ENCODE data around the gene STX5. TPM values are rescaled to one million over a fixed set of nuclear protein-coding genes. Genes with fewer than 3 reads are reported as not detected.

STX5 gene
- total and polyA plus RNA-seq, 9 of the 15 experiments (the other 6 are each of a cell fraction or from before 2014, with no cell fraction given): 2.8 to 28.6 (median 23.7) TPM

DNA sequence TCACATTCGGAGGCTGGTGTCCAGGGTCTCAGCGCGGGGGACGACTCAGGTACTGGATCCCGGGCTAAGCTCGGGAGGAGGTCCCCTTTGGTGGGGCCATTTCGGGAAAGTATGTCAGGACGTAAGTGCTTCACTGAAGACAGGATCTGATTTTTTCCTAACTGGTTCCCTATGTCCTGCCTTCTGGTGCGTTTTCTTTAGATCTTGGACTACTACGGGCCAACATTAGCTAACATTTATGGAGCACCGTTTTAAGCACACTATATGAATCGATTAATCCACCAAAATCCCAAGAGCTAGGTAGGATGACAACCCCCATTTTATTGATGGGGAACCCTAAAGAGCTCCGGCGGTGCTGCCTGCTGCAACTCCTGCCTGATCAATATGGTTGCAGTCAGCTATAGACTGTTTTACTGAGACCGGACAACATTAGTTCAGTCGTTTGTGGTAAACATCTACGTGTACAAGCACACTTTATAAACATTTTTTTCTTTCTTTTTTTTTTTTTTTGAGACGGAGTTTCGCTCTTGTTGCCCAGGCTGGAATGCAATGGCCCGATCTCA is 24.6 kb upstream of the STX5 start (continued):
- TF ChIP-seq, protein P1, sequence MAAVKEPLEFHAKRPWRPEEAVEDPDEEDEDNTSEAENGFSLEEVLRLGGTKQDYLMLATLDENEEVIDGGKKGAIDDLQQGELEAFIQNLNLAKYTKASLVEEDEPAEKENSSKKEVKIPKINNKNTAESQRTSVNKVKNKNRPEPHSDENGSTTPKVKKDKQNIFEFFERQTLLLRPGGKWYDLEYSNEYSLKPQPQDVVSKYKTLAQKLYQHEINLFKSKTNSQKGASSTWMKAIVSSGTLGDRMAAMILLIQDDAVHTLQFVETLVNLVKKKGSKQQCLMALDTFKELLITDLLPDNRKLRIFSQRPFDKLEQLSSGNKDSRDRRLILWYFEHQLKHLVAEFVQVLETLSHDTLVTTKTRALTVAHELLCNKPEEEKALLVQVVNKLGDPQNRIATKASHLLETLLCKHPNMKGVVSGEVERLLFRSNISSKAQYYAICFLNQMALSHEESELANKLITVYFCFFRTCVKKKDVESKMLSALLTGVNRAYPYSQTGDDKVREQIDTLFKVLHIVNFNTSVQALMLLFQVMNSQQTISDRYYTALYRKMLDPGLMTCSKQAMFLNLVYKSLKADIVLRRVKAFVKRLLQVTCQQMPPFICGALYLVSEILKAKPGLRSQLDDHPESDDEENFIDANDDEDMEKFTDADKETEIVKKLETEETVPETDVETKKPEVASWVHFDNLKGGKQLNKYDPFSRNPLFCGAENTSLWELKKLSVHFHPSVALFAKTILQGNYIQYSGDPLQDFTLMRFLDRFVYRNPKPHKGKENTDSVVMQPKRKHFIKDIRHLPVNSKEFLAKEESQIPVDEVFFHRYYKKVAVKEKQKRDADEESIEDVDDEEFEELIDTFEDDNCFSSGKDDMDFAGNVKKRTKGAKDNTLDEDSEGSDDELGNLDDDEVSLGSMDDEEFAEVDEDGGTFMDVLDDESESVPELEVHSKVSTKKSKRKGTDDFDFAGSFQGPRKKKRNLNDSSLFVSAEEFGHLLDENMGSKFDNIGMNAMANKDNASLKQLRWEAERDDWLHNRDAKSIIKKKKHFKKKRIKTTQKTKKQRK (IDR thresholded peaks at IDR 0.05; ENCODE audit: borderline replicate concordance, low read depth, low read length): no peak
- TF ChIP-seq ZNF583 (CRISPR knock-in tag; IDR thresholded peaks at IDR 0.05) (no peak), JUND (IDR thresholded peaks at IDR 0.05; ENCODE audit: borderline replicate concordance, low read depth, low read length) (no peak), JUND (tag; IDR thresholded peaks at IDR 0.05; ENCODE audit: borderline replicate concordance, low read depth, low read length) (0 out of 3 replicates have a peak, but pooled peaks have one; percentile 13), NCOA4 (IDR thresholded peaks at IDR 0.05; ENCODE audit: partially characterized antibody) (no peak), POLR2B (IDR thresholded peaks at IDR 0.05; ENCODE audit: low read depth, partially characterized antibody) (no peak), NCOA6 (IDR thresholded peaks at IDR 0.05) (no peak), RBFOX2 (IDR thresholded peaks at IDR 0.05; ENCODE audit: low read depth, low read length) (no peak), NCOA2 (IDR thresholded peaks at IDR 0.05; ENCODE audit: partially characterized antibody in 2 of 2) (no peak), CBX8 (IDR thresholded peaks at IDR 0.05; ENCODE audit: borderline replicate concordance, extremely low read depth, low read depth, low read length, poor library complexity, severe bottlenecking) (no peak), ZNF224 (CRISPR knock-in tag; IDR thresholded peaks at IDR 0.05) (peak; percentile 82; the same call in 1 of the 2 replicates), BDP1 (IDR thresholded peaks at IDR 0.05; ENCODE audit: insufficient read depth, insufficient read length) (no peak)
- TF ChIP-seq, protein P2, sequence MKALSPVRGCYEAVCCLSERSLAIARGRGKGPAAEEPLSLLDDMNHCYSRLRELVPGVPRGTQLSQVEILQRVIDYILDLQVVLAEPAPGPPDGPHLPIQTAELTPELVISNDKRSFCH (CRISPR knock-in tag; IDR thresholded peaks at IDR 0.05): no peak
- TF ChIP-seq, protein P2 (tag; IDR thresholded peaks at IDR 0.05): 0 out of 2 replicates have a peak, but pooled peaks have one; percentile 12
- TF ChIP-seq, protein P3, sequence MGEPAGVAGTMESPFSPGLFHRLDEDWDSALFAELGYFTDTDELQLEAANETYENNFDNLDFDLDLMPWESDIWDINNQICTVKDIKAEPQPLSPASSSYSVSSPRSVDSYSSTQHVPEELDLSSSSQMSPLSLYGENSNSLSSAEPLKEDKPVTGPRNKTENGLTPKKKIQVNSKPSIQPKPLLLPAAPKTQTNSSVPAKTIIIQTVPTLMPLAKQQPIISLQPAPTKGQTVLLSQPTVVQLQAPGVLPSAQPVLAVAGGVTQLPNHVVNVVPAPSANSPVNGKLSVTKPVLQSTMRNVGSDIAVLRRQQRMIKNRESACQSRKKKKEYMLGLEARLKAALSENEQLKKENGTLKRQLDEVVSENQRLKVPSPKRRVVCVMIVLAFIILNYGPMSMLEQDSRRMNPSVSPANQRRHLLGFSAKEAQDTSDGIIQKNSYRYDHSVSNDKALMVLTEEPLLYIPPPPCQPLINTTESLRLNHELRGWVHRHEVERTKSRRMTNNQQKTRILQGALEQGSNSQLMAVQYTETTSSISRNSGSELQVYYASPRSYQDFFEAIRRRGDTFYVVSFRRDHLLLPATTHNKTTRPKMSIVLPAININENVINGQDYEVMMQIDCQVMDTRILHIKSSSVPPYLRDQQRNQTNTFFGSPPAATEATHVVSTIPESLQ (CRISPR knock-in tag; IDR thresholded peaks at IDR 0.05): peak; percentile 5; the same call in 1 of the 2 replicates
- TF ChIP-seq, protein P4, sequence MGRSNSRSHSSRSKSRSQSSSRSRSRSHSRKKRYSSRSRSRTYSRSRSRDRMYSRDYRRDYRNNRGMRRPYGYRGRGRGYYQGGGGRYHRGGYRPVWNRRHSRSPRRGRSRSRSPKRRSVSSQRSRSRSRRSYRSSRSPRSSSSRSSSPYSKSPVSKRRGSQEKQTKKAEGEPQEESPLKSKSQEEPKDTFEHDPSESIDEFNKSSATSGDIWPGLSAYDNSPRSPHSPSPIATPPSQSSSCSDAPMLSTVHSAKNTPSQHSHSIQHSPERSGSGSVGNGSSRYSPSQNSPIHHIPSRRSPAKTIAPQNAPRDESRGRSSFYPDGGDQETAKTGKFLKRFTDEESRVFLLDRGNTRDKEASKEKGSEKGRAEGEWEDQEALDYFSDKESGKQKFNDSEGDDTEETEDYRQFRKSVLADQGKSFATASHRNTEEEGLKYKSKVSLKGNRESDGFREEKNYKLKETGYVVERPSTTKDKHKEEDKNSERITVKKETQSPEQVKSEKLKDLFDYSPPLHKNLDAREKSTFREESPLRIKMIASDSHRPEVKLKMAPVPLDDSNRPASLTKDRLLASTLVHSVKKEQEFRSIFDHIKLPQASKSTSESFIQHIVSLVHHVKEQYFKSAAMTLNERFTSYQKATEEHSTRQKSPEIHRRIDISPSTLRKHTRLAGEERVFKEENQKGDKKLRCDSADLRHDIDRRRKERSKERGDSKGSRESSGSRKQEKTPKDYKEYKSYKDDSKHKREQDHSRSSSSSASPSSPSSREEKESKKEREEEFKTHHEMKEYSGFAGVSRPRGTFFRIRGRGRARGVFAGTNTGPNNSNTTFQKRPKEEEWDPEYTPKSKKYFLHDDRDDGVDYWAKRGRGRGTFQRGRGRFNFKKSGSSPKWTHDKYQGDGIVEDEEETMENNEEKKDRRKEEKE (IDR thresholded peaks at IDR 0.05; ENCODE audit: borderline replicate concordance in 1 of 2, control insufficient read depth in 1 of 2, low read depth in 2 of 2, low read length in 1 of 2): no peak

Data from K562 (cell line).